Stimulated activated CD4-positive, alpha-beta T cell treated with anti-CD3 and anti-CD28 coated beads, TNF-alpha, amount 100 ng/mL, for 1 hour (primary cell): ENCODE measurements around the gene TMEM235.
"Not testable (repeated sequence)": the region's sequence is repeated elsewhere in the genome, so short reads cannot be mapped to it uniquely, and the experiment has no call there.

Experiments
- DNase-seq, 3 donors: peaks; one replicate each; pipeline ENCODE4 v3.0.0-alpha.2; 2020; ENCODE audit warnings: low read depth in 3 of 3, low spot score in 1 of 3

The TMEM235 gene

GRCh38 chr17:78219396-78220150 is 11.9 kb upstream of the TMEM235 start:
- no peak for DNase-seq

- DNase-seq, result no peak
Measured at GRCh38 chr17:78223061-78223460, 8.4 kb upstream of the TMEM235 start.

- DNase-seq, result no peak
Measured at GRCh38 chr17:78223765-78224164, 7.7 kb upstream of the TMEM235 start.

GRCh38 chr17:78224231-78225087 is 7.0 kb upstream of the TMEM235 start:
- no peak for DNase-seq

GRCh38 chr17:78225088-78225865 is 6.2 kb upstream of the TMEM235 start:
- no peak for DNase-seq

- no peak for DNase-seq
Measured at GRCh38 chr17:78226055-78226758, 5.2 kb upstream of the TMEM235 start.

GRCh38 chr17:78226759-78227454 is 4.5 kb upstream of the TMEM235 start:
- DNase-seq, result no peak

- DNase-seq, result no peak
Measured at GRCh38 chr17:78227455-78227916, 3.9 kb upstream of the TMEM235 start.

- no peak for DNase-seq
Measured at GRCh38 chr17:78228176-78228575, 3.3 kb upstream of the TMEM235 start.

GRCh38 chr17:78230252-78230962 is 1.0 kb upstream of the TMEM235 start:
- DNase-seq, result no peak

GRCh38 chr17:78231991-78232858 is 794 bp downstream of the TMEM235 start:
- DNase-seq, result peak in 1 of 3 donors; percentile 19

GRCh38 chr17:78232859-78233173 is 1.4 kb downstream of the TMEM235 start:
- DNase-seq, result no peak

- no peak for DNase-seq
Measured at GRCh38 chr17:78233678-78234077, 2.2 kb downstream of the TMEM235 start.

GRCh38 chr17:78234261-78234865 is 2.9 kb downstream of the TMEM235 start:
- DNase-seq, result no peak

- not testable (repeated sequence) for DNase-seq
Measured at GRCh38 chr17:78235022-78235421, 3.6 kb downstream of the TMEM235 start.

GRCh38 chr17:78235885-78236284 is 4.5 kb downstream of the TMEM235 start:
- no peak for DNase-seq

GRCh38 chr17:78236362-78237127 is 5.1 kb downstream of the TMEM235 start:
- no peak for DNase-seq
